ENCODE measurements around the gene CCDC85C. TPM values are rescaled to one million over a fixed set of nuclear protein-coding genes. Genes with fewer than 3 reads are reported as not detected.

CCDC85C gene
- total RNA-seq, 2 donors from 2014 or later, result 54.0 to 73.4 TPM

GRCh38 chr14:99556134-99556791, 47.7 kb downstream of the CCDC85C start:
- TF ChIP-seq CTCF (IDR thresholded peaks at IDR 0.05), result no peak
- Histone ChIP-seq H3K4me3 (no peak overlapping the region), H3K4me1 (no peaks in the 10 kb centered on the region), H3K9me3 (no peaks in the 10 kb centered on the region), H3K9ac (ENCODE audit: low read depth in 2 of 2, low read length in 2 of 2) (no peak overlapping the region), H3K27ac (no peak overlapping the region), H3K36me3 (no peaks in the 10 kb centered on the region), H3K27me3 (no peaks in the 10 kb centered on the region)
- intact Hi-C loops (cut with DNase I), result no loop called here
- DNase-seq, result no peak

- H3K9ac ChIP-seq (ENCODE audit: low read depth in 2 of 2, low read length in 2 of 2), result no peak overlapping the region
Observed at GRCh38 chr14:99554757-99555531, 49.1 kb downstream of the CCDC85C start.

GRCh38 chr14:99554184-99554583, 49.8 kb downstream of the CCDC85C start:
- Histone ChIP-seq H3K36me3 (no peaks in the 10 kb centered on the region), H3K9ac (ENCODE audit: low read depth in 2 of 2, low read length in 2 of 2) (no peak overlapping the region), H3K4me1 (no peaks in the 10 kb centered on the region), H3K27ac (no peak overlapping the region), H3K27me3 (no peaks in the 10 kb centered on the region), H3K9me3 (no peaks in the 10 kb centered on the region), H3K4me3 (no peak overlapping the region)
- TF ChIP-seq CTCF (IDR thresholded peaks at IDR 0.05), result no peak
- no peak for DNase-seq
- intact Hi-C loops (cut with DNase I), result no loop called here

More at GRCh38 chr14:99554757-99555531, 49.1 kb downstream of the CCDC85C start:
- no peaks in the 10 kb centered on the region for H3K27me3 ChIP-seq
- intact Hi-C loops (cut with DNase I), result no loop called here
- no peaks in the 10 kb centered on the region for H3K9me3 ChIP-seq
- no peak overlapping the region for H3K4me3 ChIP-seq
- no peaks in the 10 kb centered on the region for H3K36me3 ChIP-seq
- no peak for TF ChIP-seq CTCF (IDR thresholded peaks at IDR 0.05)
- peak overlapping the region; percentile 40 for H3K27ac ChIP-seq
- DNase-seq, result no peak
- no peaks in the 10 kb centered on the region for H3K4me1 ChIP-seq

DNA sequence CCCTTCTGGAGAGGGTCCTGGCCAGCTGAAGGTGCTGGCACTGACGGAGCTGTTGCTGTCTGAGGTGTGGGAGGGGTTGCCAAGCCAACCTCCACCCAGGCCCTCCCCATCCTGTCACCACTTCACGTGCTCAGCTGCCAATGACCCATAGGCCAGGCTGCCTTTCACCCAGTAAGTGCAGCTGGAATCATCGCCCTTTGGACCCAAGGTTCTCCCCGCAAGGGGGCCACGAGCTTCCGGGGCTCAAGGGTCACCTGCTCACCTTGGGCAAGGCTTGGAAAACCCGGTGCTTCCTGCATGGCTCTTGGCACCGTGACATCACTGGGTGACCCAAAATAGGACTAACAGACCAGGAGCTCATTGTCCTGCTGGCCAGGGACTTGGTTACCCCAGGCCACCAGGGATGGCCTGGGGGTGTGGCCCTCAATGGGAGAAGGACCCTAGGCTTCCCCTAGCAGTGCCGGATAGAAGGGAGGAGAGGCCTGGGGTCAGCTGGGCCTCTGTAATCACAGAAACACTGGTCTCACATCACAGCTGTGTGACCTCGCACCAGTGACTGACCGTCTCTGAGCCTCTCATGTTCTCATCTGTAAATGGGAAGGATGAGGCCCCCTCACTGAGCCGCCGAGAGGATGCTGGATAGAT, 51.3 kb downstream of the CCDC85C start:
- no peak for TF ChIP-seq CTCF (IDR thresholded peaks at IDR 0.05)
- Histone ChIP-seq H3K4me1 (no peaks in the 10 kb centered on the region), H3K4me3 (no peak overlapping the region), H3K9me3 (no peaks in the 10 kb centered on the region), H3K27ac (no peak overlapping the region), H3K36me3 (no peaks in the 10 kb centered on the region), H3K9ac (ENCODE audit: low read depth in 2 of 2, low read length in 2 of 2) (no peak overlapping the region), H3K27me3 (no peaks in the 10 kb centered on the region)
- DNase-seq, result peak; percentile 87
- intact Hi-C loops (cut with DNase I), result no loop called here

- DNase-seq, result no peak
- Histone ChIP-seq H3K4me3 (no peak overlapping the region), H3K4me1 (no peaks in the 10 kb centered on the region), H3K36me3 (no peaks in the 10 kb centered on the region), H3K9ac (ENCODE audit: low read depth in 2 of 2, low read length in 2 of 2) (peak overlapping the region in 1 of 2 donors; percentile 0), H3K27ac (no peak overlapping the region), H3K27me3 (no peaks in the 10 kb centered on the region), H3K9me3 (no peaks in the 10 kb centered on the region)
- intact Hi-C loops (cut with DNase I), result no loop called here
- TF ChIP-seq CTCF (IDR thresholded peaks at IDR 0.05), result no peak
Observed at GRCh38 chr14:99552021-99552553, 51.9 kb downstream of the CCDC85C start.

Data from colonic mucosa (tissue), 4 donors.